GM21390 (cell line): Measurements from ENCODE around the gene ATP5PD.

Experiments
- ATAC-seq: cut with Tn5 transposase; IDR thresholded peaks from one replicate; pipeline ENCODE4 v1.9.1; 2021; ENCODE audit not compliant: unreplicated experiment

The ATP5PD gene

GRCh38 chr17:75001915-75002843, 44.6 kb downstream of the ATP5PD start:
- ATAC-seq, result no peak

- ATAC-seq, result no peak
Observed at GRCh38 chr17:74999523-74999922, 47.2 kb downstream of the ATP5PD start.

GRCh38 chr17:74998783-74999182, 48.0 kb downstream of the ATP5PD start:
- ATAC-seq, result no peak

GRCh38 chr17:74995847-74996246, 50.9 kb downstream of the ATP5PD start:
- no peak for ATAC-seq

GRCh38 chr17:74994440-74994839, 52.3 kb downstream of the ATP5PD start:
- no peak for ATAC-seq

- ATAC-seq, result no peak
Observed at GRCh38 chr17:74992223-74992622, 54.5 kb downstream of the ATP5PD start.

- ATAC-seq, result no peak
Observed at GRCh38 chr17:74990581-74991105, 56.1 kb downstream of the ATP5PD start.
